Measurements from ENCODE around the gene NRARP.

GRCh38 chr9:137320555-137321384 is 18.7 kb upstream of the NRARP start:
- TF ChIP-seq CTCF (IDR thresholded peaks at IDR 0.05) (no peak), EZH2 (IDR thresholded peaks at IDR 0.05) (no peak)

All from neural progenitor cell (in vitro differentiated cells).